Heart left ventricle (tissue), 16 donors: Measurements from ENCODE around the gene CCDC127. TPM values are rescaled to one million over a fixed set of nuclear protein-coding genes. Genes with fewer than 3 reads are reported as not detected.
A peak's percentile ranks its signal among the peaks of the same experiment; 100 is the strongest.
"Not testable (repeated sequence)": the region's sequence is repeated elsewhere in the genome, so short reads cannot be mapped to it uniquely, and the experiment has no call there.

Experiments
- ATAC-seq, 4 donors: fragments of 200-7000 bp; cut with Tn5 transposase; one replicate each; pipeline ENCODE4 v1.9.1; 2020 to 2022; ENCODE audit warnings: moderate library complexity in 4 of 4, mild to moderate bottlenecking in 3 of 4, moderate number of reproducible peaks in 1 of 4
- DNase-seq, 5 donors: peaks; one replicate each; pipeline ENCODE4 v3.0.0-alpha.2; 2020
- H3K27ac ChIP-seq, 12 donors: fragments of 200-600 bp; sonication (generic) in 4 of 12; one replicate each; pipeline versions ENCODE4 v1.5.0 to v1.8.0; 2016 to 2022; ENCODE audit warnings: mild to moderate bottlenecking in 2 of 12
- H3K27me3 ChIP-seq, 9 donors: fragments of 200-600 bp; sonication (generic) in 2 of 9; one replicate each; pipeline versions ENCODE4 v1.5.1 to v1.8.0; 2016 to 2022; ENCODE audit warnings: mild to moderate bottlenecking in 3 of 9
- H3K36me3 ChIP-seq, 9 donors: fragments of 200-600 bp; sonication (generic) in 2 of 9; one replicate each; pipeline versions ENCODE4 v1.5.0 to v1.8.0; 2018 to 2022; ENCODE audit warnings: mild to moderate bottlenecking in 2 of 9
- H3K4me1 ChIP-seq, 12 donors: fragments of 200-600 bp; sonication (generic) in 4 of 12; one replicate each; pipeline versions ENCODE4 v1.5.0 to v1.8.0; 2016 to 2022; ENCODE audit warnings: mild to moderate bottlenecking in 3 of 12
- H3K4me3 ChIP-seq, 12 donors: fragments of 200-600 bp; sonication (generic) in 4 of 12; one replicate each; pipeline versions ENCODE4 v1.5.0 to v1.8.0; 2017 to 2022; ENCODE audit warnings: mild to moderate bottlenecking in 9 of 12, moderate library complexity in 4 of 12
- H3K9me3 ChIP-seq, 12 donors: fragments of 200-600 bp; sonication (generic) in 4 of 12; one replicate each; pipeline versions ENCODE4 v1.5.0 to v1.8.0; 2016 to 2022; ENCODE audit warnings: mild to moderate bottlenecking in 1 of 12
- POLR2A ChIP-seq, 2 donors: fragments of 450-650 bp; IDR thresholded peaks; one replicate each; pipeline ENCODE4 v1.6.1; 2017; ENCODE audit warnings: antibody characterized with exemption in 2 of 2, mild to moderate bottlenecking in 2 of 2, moderate library complexity in 2 of 2
- WGBS, 4 donors: extraction: QIAGEN DNeasy Blood & Tissue Kit in 2 of 4; methylation state at CpG; one replicate each; pipeline versions ENCODE4 v1.1.5 to v1.1.7; 2013 to 2018; 5-methylcytosine and 5-hydroxymethylcytosine counted together
- intact Hi-C, 10 donors: fragments of 100-400 bp; cut with DNase I; formaldehyde crosslinking; loops; one replicate each; pipeline versions ENCODE4 v1.11.1 to v1.14.2; 2022
- polyA plus RNA-seq, 2 donors: library from polyadenylated mRNA; stranded (reverse); fragments of 200-250 nt; gene quantifications; one replicate each; pipeline ENCODE4 v1.2.3, GENCODE V29; 2013
- total RNA-seq, 9 donors: library from RNA; depleted of rRNA in 2 of 9; stranded (reverse); fragments of >200 nt in 2 of 9; fragmentation: NEBNext Ultra II Directional in 3 of 9; extraction: Animal tissue kit (Norgen Biotek cat#: 25700) in 3 of 9; gene quantifications; one replicate each; pipeline versions ENCODE4 v1.1.0 to v1.2.4, GENCODE V29; 2016 to 2023
- TF ChIP-seq, protein P1 (sequence below), 12 donors: fragments of 200-600 bp; sonication (generic) in 4 of 12; IDR thresholded peaks; one replicate each; pipeline versions ENCODE4 v1.5.0 to v1.8.0; 2018 to 2022; ENCODE audit warnings: antibody characterized with exemption in 12 of 12, mild to moderate bottlenecking in 5 of 12
- donor health status: ischemic (EF 13 %, LVEDD 7.1; RV severe dilation, severe dysfunction).
- donor health status: healthy with polysubstance abuse.
- donor health status: DM: no; HTN: yes; CAD: no.
- donor health status: DM: no; HTN: no; CAD: no.
- donor health status: ischemic (EF 25% LVEDD 6.9; RV normal size, moderate dysfunction).
- donor health status: ischemic (EF 25% LVEDD 5.7; RV mildly dilated, moderate dysfunction).
- donor health status: healthy.
- donor health status: DM: yes; HTN: yes; CAD: no.
- donor health status: ischemic (EF 35%, LVEDD 5.7; RV mildly dilated, moderate dysfunction).
- donor health status: nonischemic (EF 11% LVEDD 7.7; RV severe dilation, severe dysfunction).
- donor health status: DM: yes; HTN: yes; CAD: no.
- donor health status: PGD.
- donor health status: ischemic (EF 29% LVEDD 5.4; RV normal size, mild dysfunction).
- donor health status: nonischemic (EF 23%, LVEDD 6.1; RV moderate dilation, normal function).

The CCDC127 gene
- total and polyA plus RNA-seq, 11 donors = 4.8 to 10.3 (median 7.5) TPM

DNA sequence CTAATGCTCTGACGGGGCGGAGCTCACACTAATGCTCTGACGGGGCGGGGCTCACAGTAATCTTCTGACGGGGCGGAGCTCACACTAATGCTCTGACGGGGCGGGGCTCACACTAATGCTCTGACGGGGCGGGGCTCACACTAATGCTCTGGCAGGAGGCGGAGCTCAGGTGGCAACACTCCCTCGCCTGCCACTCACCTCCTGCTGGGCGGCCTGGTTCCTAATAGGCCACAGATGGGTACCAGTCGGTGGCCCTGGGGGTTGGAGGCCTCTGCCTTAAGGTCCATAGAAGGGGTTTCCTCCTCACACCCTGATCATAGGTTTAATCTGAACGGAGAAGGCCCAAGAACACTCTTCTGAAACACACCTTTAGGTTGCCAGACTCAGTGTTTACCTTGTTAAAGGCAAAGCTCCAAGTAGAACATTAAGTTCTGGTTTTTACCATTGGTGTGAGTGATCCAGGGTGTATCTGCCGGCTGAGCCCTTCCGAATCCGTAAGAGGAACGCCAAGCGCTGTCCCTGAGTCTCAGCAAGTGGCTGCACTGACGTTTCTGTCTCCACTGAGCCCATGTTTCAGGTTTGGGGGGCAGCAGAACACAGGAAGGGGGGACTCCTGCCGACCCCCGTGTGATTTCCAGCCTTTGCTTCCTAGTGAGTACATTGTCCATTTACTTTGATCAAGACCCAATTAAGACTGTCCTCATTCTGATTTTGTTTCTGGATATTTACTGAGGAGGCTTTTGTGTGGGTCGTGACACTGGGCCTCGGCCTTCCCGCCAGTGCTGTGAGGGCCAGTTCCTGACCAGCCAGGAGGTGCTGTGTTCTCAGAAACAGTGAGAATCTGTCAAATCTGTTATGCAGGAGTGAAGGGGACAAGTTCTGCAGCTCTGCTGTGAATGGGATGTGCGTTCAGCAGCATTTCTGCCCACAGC, 51.2 kb downstream of the CCDC127 start:
- TF ChIP-seq POLR2A (IDR thresholded peaks at IDR 0.05) = no peak
- TF ChIP-seq, protein P1, sequence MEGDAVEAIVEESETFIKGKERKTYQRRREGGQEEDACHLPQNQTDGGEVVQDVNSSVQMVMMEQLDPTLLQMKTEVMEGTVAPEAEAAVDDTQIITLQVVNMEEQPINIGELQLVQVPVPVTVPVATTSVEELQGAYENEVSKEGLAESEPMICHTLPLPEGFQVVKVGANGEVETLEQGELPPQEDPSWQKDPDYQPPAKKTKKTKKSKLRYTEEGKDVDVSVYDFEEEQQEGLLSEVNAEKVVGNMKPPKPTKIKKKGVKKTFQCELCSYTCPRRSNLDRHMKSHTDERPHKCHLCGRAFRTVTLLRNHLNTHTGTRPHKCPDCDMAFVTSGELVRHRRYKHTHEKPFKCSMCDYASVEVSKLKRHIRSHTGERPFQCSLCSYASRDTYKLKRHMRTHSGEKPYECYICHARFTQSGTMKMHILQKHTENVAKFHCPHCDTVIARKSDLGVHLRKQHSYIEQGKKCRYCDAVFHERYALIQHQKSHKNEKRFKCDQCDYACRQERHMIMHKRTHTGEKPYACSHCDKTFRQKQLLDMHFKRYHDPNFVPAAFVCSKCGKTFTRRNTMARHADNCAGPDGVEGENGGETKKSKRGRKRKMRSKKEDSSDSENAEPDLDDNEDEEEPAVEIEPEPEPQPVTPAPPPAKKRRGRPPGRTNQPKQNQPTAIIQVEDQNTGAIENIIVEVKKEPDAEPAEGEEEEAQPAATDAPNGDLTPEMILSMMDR (IDR thresholded peaks at IDR 0.05) = no peak
- 85 to 95% (median 91%) methylated on average over 19 to 27 of the region's 27 CpGs for WGBS, 4 donors
- Histone ChIP-seq H3K4me1 (peaks cover 0 to 17% (median 8%) of the 10 kb centered on the region in 12 donors), H3K9me3 (no peaks in the 10 kb centered on the region), H3K36me3 (no peaks in the 10 kb centered on the region), H3K27ac (no peak overlapping the region), H3K4me3 (no peak overlapping the region), H3K27me3 (peaks cover 0 to 8% (median 0%) of the 10 kb centered on the region in 9 donors)
- intact Hi-C loops = no loop called here
- peak in 1 of 5 donors; percentile 23 for DNase-seq
- no peak for ATAC-seq

DNA sequence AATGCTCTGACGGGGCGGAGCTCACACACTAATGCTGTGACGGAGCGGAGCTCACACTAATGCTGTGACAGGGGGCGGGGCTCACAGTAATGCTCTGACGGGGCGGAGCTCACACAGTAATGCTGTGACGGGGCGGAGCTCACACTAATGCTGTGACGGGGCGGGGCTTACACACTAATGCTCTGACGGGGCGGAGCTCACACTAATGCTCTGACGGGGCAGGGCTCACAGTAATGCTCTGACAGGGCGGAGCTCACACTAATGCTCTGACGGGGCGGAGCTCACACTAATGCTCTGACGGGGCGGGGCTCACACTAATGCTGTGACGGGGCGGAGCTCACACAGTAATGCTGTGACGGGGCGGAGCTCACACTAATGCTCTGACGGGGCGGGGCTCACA, 53.2 kb downstream of the CCDC127 start:
- H3K4me3 ChIP-seq, H3K27ac ChIP-seq, H3K9me3 ChIP-seq, H3K36me3 ChIP-seq, H3K27me3 ChIP-seq, intact Hi-C loops, DNase-seq, ATAC-seq: not testable (repeated sequence)
- WGBS, 4 donors = 75 to 96% (median 92%) methylated on average over 5 to 22 of the region's 25 CpGs
- H3K4me1 ChIP-seq = peaks cover 0 to 17% (median 8%) of the 10 kb centered on the region in 12 donors

- H3K9me3 ChIP-seq = no peaks in the 10 kb centered on the region
- no peak overlapping the region for H3K27ac ChIP-seq
- 69 to 94% (median 78%) methylated on average over 9 to 14 of the region's 14 CpGs for WGBS, 4 donors
- no peak for TF ChIP-seq POLR2A (IDR thresholded peaks at IDR 0.05)
- TF ChIP-seq, protein P1 (IDR thresholded peaks at IDR 0.05) = no peak
- peaks cover 0 to 13% (median 5%) of the 10 kb centered on the region in 12 donors for H3K4me1 ChIP-seq
- DNase-seq = no peak
- no peaks in the 10 kb centered on the region for H3K36me3 ChIP-seq
- ATAC-seq = no peak
- peaks cover 0 to 13% (median 0%) of the 10 kb centered on the region in 9 donors for H3K27me3 ChIP-seq
- H3K4me3 ChIP-seq = no peak overlapping the region
- intact Hi-C loops = no loop called here
These were observed 53.7 kb downstream of the CCDC127 start for GRCh38 chr5:164244-164643.

- intact Hi-C loops = no loop called here
- Histone ChIP-seq H3K27ac (no peak overlapping the region), H3K4me1 (peaks cover 0 to 9% (median 3%) of the 10 kb centered on the region in 12 donors), H3K9me3 (no peaks in the 10 kb centered on the region), H3K36me3 (no peaks in the 10 kb centered on the region), H3K4me3 (no peak overlapping the region), H3K27me3 (peaks cover 0 to 16% (median 0%) of the 10 kb centered on the region in 9 donors)
- TF ChIP-seq POLR2A (IDR thresholded peaks at IDR 0.05) = no peak
- TF ChIP-seq, protein P1 (IDR thresholded peaks at IDR 0.05) = no peak
- DNase-seq (no peak), ATAC-seq (no peak)
- WGBS, 4 donors = 80 to 97% (median 84%) methylated on average over 13 of the region's 13 CpGs
These were observed 54.1 kb downstream of the CCDC127 start for GRCh38 chr5:163841-164240.
